Fibroblast of the conjunctiva (primary cell): ENCODE results near the gene TTBK2.

ENCODE experiments used
- DNase-seq: peaks from one replicate; pipeline ENCODE4 v3.0.0-alpha.2; 2010; ENCODE audit warnings: low read depth

TTBK2 gene

GRCh38 chr15:42726114-42726513, 194.5 kb downstream of the TTBK2 start:
- DNase-seq: no peak

GRCh38 chr15:42725331-42725903, 195.2 kb downstream of the TTBK2 start:
- no peak for DNase-seq

DNA sequence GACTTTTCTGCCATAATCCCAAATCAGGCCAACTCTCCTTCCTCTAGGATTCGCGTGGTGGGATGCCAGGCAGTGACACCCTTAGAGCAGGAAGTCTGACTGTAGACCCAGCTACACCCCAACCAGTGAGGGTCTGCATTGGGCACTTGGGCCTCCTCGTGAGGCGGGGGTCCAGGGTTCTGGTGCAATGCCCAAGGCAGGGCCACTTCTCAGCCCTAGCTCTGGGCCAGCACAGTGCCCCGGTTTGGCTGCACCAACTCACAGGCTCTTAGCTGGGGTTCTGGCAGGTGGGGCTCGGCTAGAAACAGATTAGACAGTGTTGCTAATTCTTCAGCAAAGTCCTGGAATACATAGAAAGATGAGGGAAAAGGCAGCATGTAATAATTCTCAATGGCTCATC, 196.3 kb downstream of the TTBK2 start:
- no peak for DNase-seq

- no peak for DNase-seq
Measured at GRCh38 chr15:42723068-42723467, 197.5 kb downstream of the TTBK2 start.

DNA sequence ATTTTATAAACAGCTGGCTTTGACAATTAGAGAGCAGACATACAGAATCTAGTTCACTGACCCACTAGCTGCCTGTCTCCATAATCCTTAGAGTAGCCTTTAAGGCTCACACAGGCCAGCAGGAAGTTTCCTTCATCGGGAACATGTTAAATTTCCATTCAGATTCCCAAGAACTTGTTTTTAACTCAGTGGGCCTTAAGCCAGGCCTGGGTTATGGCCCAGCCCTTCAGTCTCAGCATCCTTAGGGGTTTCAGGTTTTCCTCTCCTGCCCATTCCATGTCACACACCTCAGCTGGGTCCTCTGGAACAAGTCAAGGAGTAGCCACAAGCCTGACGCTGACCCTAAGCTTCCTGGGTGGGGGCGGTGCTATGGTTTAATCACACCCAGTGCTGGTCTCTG, 198.7 kb downstream of the TTBK2 start:
- DNase-seq: no peak

GRCh38 chr15:42721016-42721415, 199.6 kb downstream of the TTBK2 start:
- no peak for DNase-seq

DNA sequence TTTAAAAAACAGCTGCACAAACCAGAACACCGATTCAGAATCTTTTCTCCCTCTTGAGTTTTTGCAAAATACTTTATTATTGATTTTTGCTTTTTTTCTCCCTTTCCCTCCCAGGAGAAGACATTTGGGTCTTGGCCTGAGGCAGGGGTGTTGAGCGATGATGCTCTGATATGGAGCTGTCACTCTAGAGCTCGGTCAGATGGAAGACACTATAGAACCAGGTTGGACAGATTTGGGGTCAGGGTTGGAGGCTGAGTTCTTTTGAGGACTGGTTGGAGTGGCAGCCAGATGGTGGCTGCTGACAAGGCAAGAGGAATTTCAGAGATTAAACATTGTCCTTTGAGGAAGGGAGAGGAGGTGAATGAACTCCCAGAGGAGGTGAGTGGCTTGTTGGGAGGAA, 200.5 kb downstream of the TTBK2 start:
- no peak for DNase-seq

GRCh38 chr15:42719043-42719442, 201.5 kb downstream of the TTBK2 start:
- DNase-seq: no peak

- no peak for DNase-seq
Measured at GRCh38 chr15:42716626-42717025, 204.0 kb downstream of the TTBK2 start.

DNA sequence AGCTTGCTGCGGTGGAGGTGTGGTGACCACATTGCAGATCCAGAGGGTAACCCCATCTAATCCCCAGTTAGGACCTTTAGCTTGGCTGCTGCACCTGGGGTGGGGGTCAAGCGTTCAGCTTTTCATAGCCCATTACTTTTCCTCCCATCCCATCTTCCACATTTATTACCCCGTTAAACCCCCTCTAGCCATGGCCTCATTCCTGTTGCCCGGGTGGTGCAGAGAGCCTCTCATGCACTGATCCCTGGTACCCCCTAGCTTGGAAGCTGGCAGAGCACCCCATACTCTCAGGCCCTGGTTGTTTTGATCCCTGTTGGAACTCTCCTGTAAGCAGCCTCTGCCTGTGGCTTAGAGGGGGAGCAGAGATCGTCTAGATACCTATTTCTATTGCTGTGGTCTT, 204.5 kb downstream of the TTBK2 start:
- no peak for DNase-seq

GRCh38 chr15:42712584-42712983, 208.0 kb downstream of the TTBK2 start:
- no peak for DNase-seq

DNA sequence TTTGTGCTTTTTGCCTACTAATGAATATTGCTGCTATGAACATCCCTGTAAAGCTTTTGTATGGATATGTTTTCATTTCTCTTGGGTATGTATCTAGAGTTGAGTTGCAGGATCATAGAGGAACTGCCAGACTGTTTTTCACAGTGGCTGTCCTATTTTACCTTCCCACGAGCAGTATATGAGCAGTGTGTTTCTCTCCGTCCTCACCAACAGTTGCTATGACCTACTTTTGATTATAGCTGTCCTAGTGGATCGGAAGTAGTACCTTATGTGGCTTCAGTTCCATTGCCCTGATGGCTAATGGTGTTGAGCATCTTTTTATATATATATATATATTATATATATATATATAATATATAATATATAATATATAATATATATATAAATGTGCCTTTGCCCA, 208.8 kb downstream of the TTBK2 start:
- no peak for DNase-seq

- no peak for DNase-seq
Measured at GRCh38 chr15:42710662-42711061, 209.9 kb downstream of the TTBK2 start.

DNA sequence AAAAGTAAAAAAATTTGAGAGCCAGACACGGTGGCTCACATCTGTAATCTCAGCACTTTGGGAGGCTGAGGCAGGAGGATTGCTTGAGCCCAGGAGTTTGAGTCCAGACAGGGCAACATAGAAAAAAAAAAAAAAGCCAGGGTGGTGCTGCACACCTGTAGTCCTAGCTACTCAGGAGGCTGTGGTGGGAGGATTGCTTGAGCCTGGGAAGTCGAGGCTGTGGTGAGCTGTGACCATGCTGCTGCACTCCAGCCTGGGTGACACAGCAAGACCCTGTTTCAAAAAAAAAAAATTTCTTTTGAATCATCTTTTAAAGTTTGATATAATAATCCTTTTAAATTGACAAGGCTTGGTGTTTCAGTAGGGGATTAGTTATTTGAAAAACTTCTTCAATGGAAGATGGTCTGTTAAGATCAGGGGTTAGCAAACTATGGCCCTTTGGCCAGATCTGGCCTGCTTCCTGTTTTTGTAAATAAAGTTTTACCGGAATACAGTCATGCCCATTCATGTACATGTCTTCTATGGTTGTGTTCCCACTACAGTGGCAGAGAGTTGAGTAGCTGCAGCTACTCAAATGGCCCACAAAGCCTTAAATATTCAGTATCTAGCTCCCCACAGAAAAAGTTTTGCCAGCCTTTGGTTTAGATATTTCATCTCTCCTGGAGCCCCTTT, 212.6 kb downstream of the TTBK2 start:
- no peak for DNase-seq

DNA sequence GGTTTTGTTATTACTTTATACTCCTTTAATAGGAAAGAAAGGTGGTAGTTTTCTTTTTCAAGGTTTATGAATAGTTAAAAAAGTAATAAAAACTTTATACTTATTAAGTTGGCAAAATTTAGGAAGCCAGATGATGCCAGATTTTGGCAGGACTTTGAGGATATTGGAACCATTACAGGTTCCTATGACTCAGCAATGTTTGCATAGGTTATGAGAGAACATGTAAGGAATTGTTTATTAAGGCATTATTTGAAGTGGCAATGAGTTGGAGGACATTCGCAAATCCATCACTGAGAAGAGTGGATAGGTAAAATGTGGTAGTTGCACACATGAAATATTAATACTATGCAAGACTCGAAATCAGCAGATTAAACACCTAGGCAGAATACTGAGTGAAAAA, 213.5 kb downstream of the TTBK2 start:
- peak; percentile 17 for DNase-seq

DNA sequence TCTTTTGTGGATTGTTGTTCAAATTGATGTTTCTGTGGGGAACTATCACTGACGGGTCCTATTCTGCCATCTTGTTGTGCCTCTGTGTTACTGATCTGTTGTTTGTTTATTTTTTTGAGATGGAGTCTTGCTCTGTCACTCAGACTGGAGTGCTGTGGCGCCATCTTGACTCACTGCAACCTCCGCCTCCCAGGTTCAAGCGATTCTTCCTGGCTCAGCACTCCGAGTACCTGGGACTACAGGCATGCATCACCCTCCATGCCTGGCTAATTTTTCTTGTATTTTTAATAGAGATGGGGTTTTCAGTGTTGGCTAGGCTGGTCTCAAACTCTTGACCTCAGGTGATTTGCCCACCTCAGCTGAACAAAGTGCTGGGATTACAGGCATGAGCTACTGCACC, 215.2 kb downstream of the TTBK2 start:
- DNase-seq: no peak

DNA sequence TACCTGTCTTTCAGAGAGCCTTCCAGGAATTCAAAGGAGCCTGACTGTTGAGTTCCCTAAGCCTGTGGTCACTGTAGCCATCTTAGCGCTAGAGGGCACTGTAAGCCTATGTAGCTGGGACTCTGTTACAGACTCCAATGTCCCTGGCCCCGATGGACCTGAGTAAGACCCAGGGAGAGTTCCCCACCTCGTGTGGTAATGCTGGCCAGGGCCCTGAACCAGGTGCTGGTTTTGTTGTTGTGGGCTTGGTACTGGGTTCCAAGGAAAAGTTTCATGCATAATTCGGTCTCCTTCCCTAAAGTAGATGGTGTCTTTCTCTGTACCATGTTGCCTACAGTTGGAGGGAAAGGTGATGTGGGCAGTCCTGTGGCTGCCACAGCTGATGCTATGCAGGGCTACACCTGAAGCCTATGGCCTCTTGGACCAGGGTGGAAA, 216.1 kb downstream of the TTBK2 start:
- peak; percentile 49 for DNase-seq

DNA sequence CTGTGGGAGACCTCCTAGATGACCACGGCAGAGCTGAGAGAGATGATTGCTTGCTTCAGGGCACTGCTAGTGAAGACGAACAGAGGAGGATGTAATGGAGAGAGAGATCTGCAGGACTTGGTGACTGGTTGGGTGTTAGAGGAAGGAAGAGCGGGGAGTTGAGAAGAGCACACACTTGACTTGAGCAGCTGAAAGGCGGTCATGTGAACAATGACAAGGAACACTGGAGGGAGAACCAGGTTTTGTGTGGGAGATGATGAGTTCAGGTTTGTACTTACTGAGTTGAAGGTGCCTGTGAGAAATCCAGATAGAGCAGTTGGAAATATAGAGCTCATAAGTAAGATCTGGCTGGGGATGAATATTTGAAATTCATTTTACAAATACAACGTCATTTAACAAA, 224.0 kb downstream of the TTBK2 start:
- no peak for DNase-seq

- peak; percentile 2 for DNase-seq
Measured at GRCh38 chr15:42695527-42696071, 225.0 kb downstream of the TTBK2 start.

DNA sequence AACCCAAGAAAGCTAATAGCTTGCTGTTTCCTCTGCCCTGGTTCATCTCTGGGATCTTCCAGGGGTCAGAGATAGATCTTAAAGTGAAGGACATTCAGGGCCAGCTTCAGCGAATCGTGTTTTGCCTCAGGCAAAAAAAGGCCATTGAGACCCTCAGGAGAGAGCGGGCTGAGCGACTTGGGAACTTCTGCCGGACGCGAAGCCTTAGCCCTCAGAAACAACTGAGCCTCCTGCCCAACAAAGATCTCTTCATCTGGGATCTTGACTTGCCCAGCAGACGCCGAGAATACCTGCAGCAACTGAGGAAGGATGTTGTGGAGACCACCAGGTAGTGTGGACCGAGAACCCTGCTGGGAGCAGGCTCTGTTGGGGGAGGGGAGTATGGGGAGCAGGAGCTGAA, 226.2 kb downstream of the TTBK2 start:
- DNase-seq: no peak

DNA sequence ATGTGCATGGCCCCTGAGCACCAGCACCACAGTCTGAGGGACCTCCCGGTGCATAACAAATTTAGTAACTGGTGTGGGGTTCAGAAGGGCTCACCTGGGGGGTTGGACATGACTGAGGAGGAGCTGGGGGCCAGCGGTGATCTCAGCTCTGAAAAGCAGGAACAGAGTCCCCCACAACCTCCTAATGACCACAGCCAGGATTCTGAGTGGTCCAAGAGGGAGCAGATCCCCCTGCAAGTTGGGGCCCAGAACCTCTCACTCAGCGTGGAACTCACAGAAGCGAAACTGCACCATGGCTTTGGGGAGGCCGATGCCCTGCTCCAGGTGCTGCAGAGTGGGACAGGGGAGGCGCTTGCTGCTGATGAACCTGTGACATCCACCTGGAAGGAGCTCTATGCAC, 226.6 kb downstream of the TTBK2 start:
- no peak for DNase-seq

- no peak for DNase-seq
Measured at GRCh38 chr15:42693496-42693895, 227.1 kb downstream of the TTBK2 start.

DNA sequence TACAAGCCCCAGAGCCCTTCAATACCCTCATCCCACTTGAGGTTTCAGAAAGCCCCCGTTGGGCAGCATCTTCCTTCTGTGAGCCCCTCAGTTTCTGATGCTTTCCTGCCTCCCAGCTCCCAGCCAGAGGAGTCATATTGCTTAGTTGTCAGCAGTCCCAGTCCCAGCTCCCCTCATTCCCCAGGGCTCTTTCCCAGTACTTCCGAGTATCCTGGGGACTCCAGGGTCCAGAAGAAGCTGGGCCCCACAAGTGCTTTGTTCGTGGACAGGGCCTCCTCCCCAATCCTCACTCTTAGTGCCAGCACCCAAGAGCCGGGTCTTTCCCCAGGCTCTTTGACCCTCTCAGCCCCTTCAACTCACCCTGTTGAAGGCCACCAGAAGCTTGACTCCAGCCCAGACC, 227.6 kb downstream of the TTBK2 start:
- no peak for DNase-seq

- DNase-seq: no peak
Measured at GRCh38 chr15:42692536-42692935, 228.0 kb downstream of the TTBK2 start.
